GM12878 (cell line): ENCODE measurements around the gene ABCC9. TPM values are rescaled to one million over a fixed set of nuclear protein-coding genes. Genes with fewer than 3 reads are reported as not detected.

Source experiments
- ATAC-seq: fragments of 200-7000 bp; cut with Tn5 transposase; 3 replicates; pipeline ENCODE4 v1.9.1; 2020; ENCODE audit warnings: mild to moderate bottlenecking, moderate library complexity
- BruUV-seq: library from RNA; stranded (reverse); fragments of 400-500 nt; replicated peaks from 2 replicates; lab custom pipeline; 2021; lab: Mats Ljungman, UMichigan
- CTCF ChIA-PET: fragments of 300-600 bp; sonication (Branson Sonifier 250); formaldehyde crosslinking; extraction: SDS; loops from one replicate; lab custom pipeline; 2021; ENCODE audit warnings: inconsistent platforms; lab: Yijun Ruan, JAX
- POLR2A ChIA-PET: fragments of 350-600 bp; formaldehyde crosslinking; extraction: SDS; loops from one replicate; lab custom pipeline; 2021; ENCODE audit warnings: inconsistent platforms; lab: Charles Lee
- RAD21 ChIA-PET: fragments of 300-600 bp; sonication (Branson Sonifier 250); formaldehyde crosslinking; loops from one replicate; lab custom pipeline; 2023; ENCODE audit warnings: antibody characterized with exemption; ENCODE audit not compliant: unreplicated experiment; lab: Charles Lee
- SMC1A ChIA-PET: fragments of 300-600 bp; sonication (Branson Sonifier 250); formaldehyde crosslinking; loops from one replicate; lab custom pipeline; 2023; ENCODE audit not compliant: unreplicated experiment, uncharacterized antibody; lab: Charles Lee
- DNase-seq: peaks from one replicate; pipeline ENCODE4 v3.0.0-alpha.2; 2011; ENCODE audit warnings: low read depth, low spot score
- FAIRE-seq: peaks from 3 replicates; lab custom pipeline; 2011; peaks lifted over from hg19 to GRCh38; lab: Jason Lieb, UNC
- H2AFZ ChIP-seq: 2 replicates; pipeline ENCODE4 v1.6.0; 2011; ENCODE audit warnings: low read depth, low read length, control low read depth; ENCODE audit not compliant: control insufficient read depth
- H3K27ac ChIP-seq: 2 replicates; pipeline ENCODE4 v1.5.1; 2011; ENCODE audit warnings: control low read depth; ENCODE audit not compliant: control insufficient read depth, insufficient read depth
- H3K27me3 ChIP-seq, 2 experiments: replicated peaks in 1 of 2; 2 replicates each; pipeline versions ENCODE4 v1.6.0 to v1.6.1; 2011; ENCODE audit warnings: low read length in 1 of 2; ENCODE audit not compliant: control insufficient read depth in 2 of 2, insufficient read depth in 2 of 2
- H3K36me3 ChIP-seq, 2 experiments: 2 replicates each; pipeline ENCODE4 v1.5.1; 2011; ENCODE audit warnings: low read length in 1 of 2; ENCODE audit not compliant: control insufficient read depth in 2 of 2, insufficient read depth in 2 of 2
- H3K4me1 ChIP-seq: 2 replicates; pipeline ENCODE4 v1.6.1; 2011; ENCODE audit warnings: mild to moderate bottlenecking, low read length, moderate library complexity, mixed read lengths; ENCODE audit not compliant: control insufficient read depth, insufficient read depth
- H3K4me2 ChIP-seq: 2 replicates; pipeline ENCODE4 v1.6.0; 2011; ENCODE audit warnings: control low read depth; ENCODE audit not compliant: control insufficient read depth, insufficient read depth
- H3K4me3 ChIP-seq: fragments of 200-600 bp; sonication (generic); 2 replicates; pipeline ENCODE4 v1.5.1; 2016
- H3K79me2 ChIP-seq: 2 replicates; pipeline ENCODE4 v1.6.0; 2011; ENCODE audit warnings: low read length; ENCODE audit not compliant: control insufficient read depth, insufficient read depth
- H3K9ac ChIP-seq: 2 replicates; pipeline ENCODE4 v1.8.0; 2011; ENCODE audit warnings: low read length, control low read depth, mixed read lengths; ENCODE audit not compliant: control insufficient read depth, insufficient read depth
- H3K9me3 ChIP-seq: replicated peaks from 3 replicates; pipeline ENCODE4 v1.5.1; 2011; ENCODE audit warnings: mild to moderate bottlenecking, low read length; ENCODE audit not compliant: control insufficient read depth, insufficient read depth
- H4K20me1 ChIP-seq: 2 replicates; pipeline ENCODE4 v1.6.0; 2011; ENCODE audit not compliant: control insufficient read depth, insufficient read depth
- BCL3 ChIP-seq: IDR thresholded peaks from 2 replicates; pipeline ENCODE4 v1.6.1; 2011; ENCODE audit warnings: borderline replicate concordance, low read depth, mild to moderate bottlenecking, moderate library complexity, low read length; ENCODE audit not compliant: insufficient read depth, poor library complexity, severe bottlenecking
- CEBPB ChIP-seq, 2 experiments: fragments of 150-350 bp in 1 of 2; IDR thresholded peaks; 2 replicates each; pipeline ENCODE4 v1.6.1; 2012 to 2014; ENCODE audit warnings: low read depth in 2 of 2, low read length in 2 of 2, borderline replicate concordance in 1 of 2, inconsistent platforms in 1 of 2
- FOXM1 ChIP-seq: IDR thresholded peaks from 2 replicates; pipeline ENCODE4 v1.6.1; 2012; ENCODE audit warnings: low read depth, mild to moderate bottlenecking, inconsistent platforms, low read length, moderate library complexity
- MXI1 ChIP-seq: fragments of 150-350 bp; IDR thresholded peaks from 2 replicates; pipeline ENCODE4 v1.6.1; 2011; ENCODE audit warnings: low read depth, mild to moderate bottlenecking, inconsistent platforms, low read length, improper control_type of control experiment
- NR2C1 ChIP-seq: fragments of 450-650 bp; IDR thresholded peaks from 2 replicates; pipeline ENCODE4 v1.6.1; 2017; ENCODE audit warnings: antibody characterized with exemption, mild to moderate bottlenecking, moderate library complexity
- POLR2A ChIP-seq: IDR thresholded peaks from 2 replicates; pipeline ENCODE4 v1.6.1; 2011; ENCODE audit warnings: low read depth, mild to moderate bottlenecking, low read length
- POLR2AphosphoS2 ChIP-seq: IDR thresholded peaks from 2 replicates; pipeline ENCODE4 v1.6.1; 2011; ENCODE audit warnings: low read depth, mild to moderate bottlenecking, low read length, improper control_type of control experiment, moderate library complexity
- RAD21 ChIP-seq: IDR thresholded peaks from 2 replicates; pipeline ENCODE4 v1.6.1; 2011; ENCODE audit warnings: mild to moderate bottlenecking, low read depth, low read length, moderate library complexity; ENCODE audit not compliant: insufficient read depth
- SMAD5 ChIP-seq: IDR thresholded peaks from 2 replicates; pipeline ENCODE4 v1.6.1; 2016; ENCODE audit warnings: antibody characterized with exemption, low read depth
- SREBF2 ChIP-seq: IDR thresholded peaks from 2 replicates; pipeline ENCODE4 v1.6.1; 2012; ENCODE audit warnings: mild to moderate bottlenecking, low read length
- STAT1 ChIP-seq: fragments of 450-650 bp; conservative IDR thresholded peaks from 2 replicates; pipeline ENCODE4 v1.6.1; 2014; ENCODE audit warnings: antibody characterized with exemption, mild to moderate bottlenecking
- TCF12 ChIP-seq: IDR thresholded peaks from 2 replicates; pipeline ENCODE4 v1.6.1; 2011; ENCODE audit warnings: low read depth, mild to moderate bottlenecking, low read length
- YY1 ChIP-seq: IDR thresholded peaks from 2 replicates; pipeline ENCODE4 v1.6.1; 2011; ENCODE audit warnings: low read depth, mild to moderate bottlenecking, low read length
- ZNF217 ChIP-seq: fragments of 450-650 bp; IDR thresholded peaks from 2 replicates; pipeline ENCODE4 v1.6.1; 2017; ENCODE audit warnings: antibody characterized with exemption, mild to moderate bottlenecking
- ZNF384 ChIP-seq: IDR thresholded peaks from 2 replicates; pipeline ENCODE4 v1.6.1; 2012; ENCODE audit warnings: low read depth, mild to moderate bottlenecking, low read length, improper control_type of control experiment, borderline replicate concordance
- ZZZ3 ChIP-seq: IDR thresholded peaks from 2 replicates; pipeline ENCODE4 v1.6.1; 2011; ENCODE audit warnings: low read depth; ENCODE audit not compliant: control insufficient read depth, insufficient read length
- WGBS: methylation state at CpG from one replicate; pipeline ENCODE4 v1.1.6; 2016; ENCODE audit warnings: low lambda C conversion rate; ENCODE audit not compliant: insufficient replicate concordance, insufficient coverage; ENCODE audit errors: missing lambda C conversion rate; 5-methylcytosine and 5-hydroxymethylcytosine counted together
- in situ Hi-C: fragments of 300-500 bp; cut with MboI; formaldehyde crosslinking; loops from 9 replicates; pipeline ENCODE4 v1.14.3; 2018; ENCODE audit warnings: mixed read lengths
- intact Hi-C: fragments of 100-400 bp; cut with micrococcal nuclease; formaldehyde crosslinking; loops from one replicate; pipeline ENCODE4 v1.14.2; 2022; ENCODE audit not compliant: unreplicated experiment
- polyA plus RNA-seq, 11 experiments: library from polyadenylated mRNA; depleted of rRNA in 4 of 11; unstranded in 6 of 11; stranded (reverse) in 5 of 11; fragments of >200 nt; fragmentation: Nextera tagmentation in 4 of 11; fragmentation: Illumina TruSeq in 1 of 11; extraction: Ambion mirVana in 4 of 11; extraction: Trizol in 1 of 11; gene quantifications; 1 replicate in 1 of 11; 2 replicates in 10 of 11; pipeline versions ENCODE4 v1.2.1 to v1.2.3, GENCODE V29; 2011 to 2016; ENCODE audit warnings: inconsistent platforms in 2 of 11, missing spikeins in 2 of 11, low read depth in 1 of 11
- total RNA-seq, 4 experiments: library from RNA; depleted of rRNA in 3 of 4; stranded (reverse); fragments of >200 nt in 3 of 4; fragmentation: Illumina TruSeq in 1 of 4; extraction: Trizol in 1 of 4; gene quantifications; 2 replicates each; pipeline versions ENCODE4 v1.2.1 to v1.2.3, GENCODE V29; 2013 to 2021

The ABCC9 gene
- total and polyA plus RNA-seq, 10 of the 15 experiments (the other 5 are each of a cell fraction or from before 2014, with no cell fraction given), result under 0.01 to 0.10 (median 0.04) TPM; not detected in 2

GRCh38 chr12:21848192-21848591, 93.0 kb downstream of the ABCC9 start:
- H3K79me2 ChIP-seq, result no peaks in the 10 kb centered on the region
- TF ChIP-seq POLR2A, result no peak
- H3K9me3 ChIP-seq, result no peaks in the 10 kb centered on the region
- in situ Hi-C loops (no loop called here), intact Hi-C loops (no loop called here)
- CTCF ChIA-PET, result no interaction called here
- DNase-seq, result no peak
- H3K9ac ChIP-seq, result no peak overlapping the region
- H2AFZ ChIP-seq, result no peak overlapping the region
- no TSS peak for BruUV-seq
- no peaks in the 10 kb centered on the region for H3K4me1 ChIP-seq
- H3K36me3 ChIP-seq, result no peaks in the 10 kb centered on the region
- FAIRE-seq, result no peak
- H3K27me3 ChIP-seq, result no peaks in the 10 kb centered on the region
- WGBS, result 19% methylated on average over 5 of the region's 5 CpGs
- H4K20me1 ChIP-seq, result no peaks in the 10 kb centered on the region
- no peak for ATAC-seq
- H3K27ac ChIP-seq, result no peak overlapping the region
- POLR2A ChIA-PET, result no interaction called here
- SMC1A ChIA-PET, result no interaction called here
- H3K4me2 ChIP-seq, result no peak overlapping the region
- no peak overlapping the region for H3K4me3 ChIP-seq
- RAD21 ChIA-PET, result no interaction called here

- no peak for FAIRE-seq
- POLR2A ChIA-PET, result no interaction called here
- no TSS peak for BruUV-seq
Measured at GRCh38 chr12:21843795-21844194, 97.4 kb downstream of the ABCC9 start.

More at GRCh38 chr12:21843795-21844194, 97.4 kb downstream of the ABCC9 start:
- Histone ChIP-seq H3K4me2 (no peak overlapping the region), H3K27me3 (no peaks in the 10 kb centered on the region), H3K79me2 (no peaks in the 10 kb centered on the region), H3K9ac (no peak overlapping the region), H3K4me3 (no peak overlapping the region), H3K27ac (no peak overlapping the region), H3K4me1 (no peaks in the 10 kb centered on the region), H3K36me3 (no peaks in the 10 kb centered on the region), H2AFZ (no peak overlapping the region), H4K20me1 (no peaks in the 10 kb centered on the region), H3K9me3 (no peaks in the 10 kb centered on the region)
- no peak for TF ChIP-seq POLR2AphosphoS2
- no peak for TF ChIP-seq ZNF217
- TF ChIP-seq CEBPB (IDR thresholded peaks at IDR 0.05; ENCODE audit: borderline replicate concordance in 1 of 2, low read depth in 2 of 2, low read length in 2 of 2), result no peak
- no peak for TF ChIP-seq SMAD5
- TF ChIP-seq ZNF384, result no peak
- no peak for TF ChIP-seq MXI1
- no peak for TF ChIP-seq FOXM1
- no peak for TF ChIP-seq BCL3
- no peak for TF ChIP-seq NR2C1
- TF ChIP-seq YY1, result no peak
- no peak for TF ChIP-seq RAD21
- TF ChIP-seq ZZZ3, result no peak
- no peak for TF ChIP-seq SREBF2
- TF ChIP-seq TCF12, result no peak
- no peak for TF ChIP-seq STAT1
- intact Hi-C loops, result no loop called here
- ChIA-PET CTCF (no interaction called here), RAD21 (no interaction called here), SMC1A (no interaction called here)
- ATAC-seq (no peak), DNase-seq (no peak)
- in situ Hi-C loops, result no loop called here
- 12% methylated on average over 2 of the region's 2 CpGs for WGBS
